Stimulated activated effector memory CD8-positive, alpha-beta T cell treated with anti-CD3 and anti-CD28 coated beads, Interleukin-12 subunit alpha, Interleukin-12 subunit beta, amount 100 ng/mL, for 72 hours (primary cell): Measurements from ENCODE around the gene NAA80.

Source experiments
- ATAC-seq: fragments of 150-1000 bp; cut with Tn5 transposase; 2 replicates; pipeline ENCODE4 v1.10.0; 2021
- DNase-seq, 2 donors: peaks; one replicate each; pipeline ENCODE4 v3.0.0; 2021 to 2022; ENCODE audit warnings: low spot score in 2 of 2
- H3K27ac Mint-ChIP-seq: one replicate; pipeline ENCODE4 v1.8.0; 2022; ENCODE audit warnings: mild to moderate bottlenecking, mixed read lengths
- H3K36me3 Mint-ChIP-seq: one replicate; pipeline ENCODE4 v1.8.0; 2022; ENCODE audit warnings: mild to moderate bottlenecking, mixed read lengths
- H3K4me1 Mint-ChIP-seq: one replicate; pipeline ENCODE4 v1.8.0; 2022; ENCODE audit warnings: mixed read lengths
- H3K4me3 Mint-ChIP-seq: one replicate; pipeline ENCODE4 v1.8.0; 2022; ENCODE audit warnings: mild to moderate bottlenecking, mixed read lengths
- H3K9me3 Mint-ChIP-seq: one replicate; pipeline ENCODE4 v1.8.0; 2022; ENCODE audit warnings: mixed read lengths

Gene NAA80

GRCh38 chr3:50303013-50303815 lies 4.0 kb upstream of the NAA80 start, which contains the start of gene HYAL1:
Gene HYAL1, minus strand, starts transcription at chr3:50303574. Its CDS starts 618 bp downstream, at chr3:50302956.
- no peak for DNase-seq
- Mint-ChIP-seq H3K27ac (peak within 1 kb of the TSS; percentile 34), H3K36me3 (peaks cover 7% of the 10 kb centered on the region), H3K9me3 (no peaks in the 10 kb centered on the region), H3K4me1 (peaks cover 30% of the 10 kb centered on the region), H3K4me3 (no peak within 1 kb of the TSS)
- no peak for ATAC-seq

- H3K36me3 Mint-ChIP-seq: peaks cover 7% of the 10 kb centered on the region
- peak overlapping the region; percentile 34 for H3K27ac Mint-ChIP-seq
- no peak overlapping the region for H3K4me3 Mint-ChIP-seq
- peaks cover 39% of the 10 kb centered on the region for H3K4me1 Mint-ChIP-seq
- DNase-seq: no peak
- no peaks in the 10 kb centered on the region for H3K9me3 Mint-ChIP-seq
- ATAC-seq: no peak
These were observed 3.1 kb upstream of the NAA80 start for GRCh38 chr3:50302095-50303012.

GRCh38 chr3:50300681-50301254 lies 1.6 kb upstream of the NAA80 start:
- Mint-ChIP-seq H3K4me3 (peak overlapping the region; percentile 98), H3K36me3 (peaks cover 7% of the 10 kb centered on the region), H3K27ac (peak overlapping the region; percentile 97), H3K9me3 (no peaks in the 10 kb centered on the region), H3K4me1 (peaks cover 42% of the 10 kb centered on the region)
- ATAC-seq (no peak), DNase-seq (no peak)

GRCh38 chr3:50299929-50300680 lies 900 bp upstream of the NAA80 start:
- no peaks in the 10 kb centered on the region for H3K9me3 Mint-ChIP-seq
- H3K27ac Mint-ChIP-seq: peak overlapping the region; percentile 97
- no peak for DNase-seq
- peak overlapping the region; percentile 98 for H3K4me3 Mint-ChIP-seq
- H3K4me1 Mint-ChIP-seq: peaks cover 45% of the 10 kb centered on the region
- peaks cover 7% of the 10 kb centered on the region for H3K36me3 Mint-ChIP-seq
- peak; percentile 9 for ATAC-seq

GRCh38 chr3:50299638-50299928 lies 378 bp upstream of the NAA80 start:
- peaks cover 42% of the 10 kb centered on the region for H3K4me1 Mint-ChIP-seq
- H3K27ac Mint-ChIP-seq: peak overlapping the region; percentile 97
- no peak for ATAC-seq
- peaks cover 7% of the 10 kb centered on the region for H3K36me3 Mint-ChIP-seq
- DNase-seq: no peak
- H3K4me3 Mint-ChIP-seq: peak overlapping the region; percentile 98
- H3K9me3 Mint-ChIP-seq: no peaks in the 10 kb centered on the region

GRCh38 chr3:50297896-50298725 lies 1.1 kb downstream of the NAA80 start:
- no peak for ATAC-seq
- H3K4me1 Mint-ChIP-seq: peaks cover 40% of the 10 kb centered on the region
- no peaks in the 10 kb centered on the region for H3K9me3 Mint-ChIP-seq
- peak overlapping the region; percentile 97 for H3K27ac Mint-ChIP-seq
- peak overlapping the region; percentile 98 for H3K4me3 Mint-ChIP-seq
- peaks cover 7% of the 10 kb centered on the region for H3K36me3 Mint-ChIP-seq
- no peak for DNase-seq

GRCh38 chr3:50297384-50297775 lies 1.8 kb downstream of the NAA80 start:
- peak overlapping the region; percentile 98 for H3K4me3 Mint-ChIP-seq
- no peak for DNase-seq
- H3K27ac Mint-ChIP-seq: peak overlapping the region; percentile 71
- no peaks in the 10 kb centered on the region for H3K9me3 Mint-ChIP-seq
- no peak for ATAC-seq
- peaks cover 11% of the 10 kb centered on the region for H3K36me3 Mint-ChIP-seq
- peaks cover 42% of the 10 kb centered on the region for H3K4me1 Mint-ChIP-seq

- peaks cover 44% of the 10 kb centered on the region for H3K4me1 Mint-ChIP-seq
- no peak for DNase-seq
- H3K4me3 Mint-ChIP-seq: peak overlapping the region; percentile 98
- peaks cover 15% of the 10 kb centered on the region for H3K36me3 Mint-ChIP-seq
- peak overlapping the region; percentile 71 for H3K27ac Mint-ChIP-seq
- no peak for ATAC-seq
- H3K9me3 Mint-ChIP-seq: no peaks in the 10 kb centered on the region
These were observed 2.4 kb downstream of the NAA80 start for GRCh38 chr3:50296721-50297383.

GRCh38 chr3:50295553-50296431 lies 3.4 kb downstream of the NAA80 start:
- H3K4me3 Mint-ChIP-seq: no peak overlapping the region
- no peak for ATAC-seq
- H3K9me3 Mint-ChIP-seq: no peaks in the 10 kb centered on the region
- H3K27ac Mint-ChIP-seq: peak overlapping the region; percentile 71
- peaks cover 48% of the 10 kb centered on the region for H3K4me1 Mint-ChIP-seq
- H3K36me3 Mint-ChIP-seq: peaks cover 21% of the 10 kb centered on the region
- no peak for DNase-seq

GRCh38 chr3:50294492-50295403 lies 4.5 kb downstream of the NAA80 start:
- Mint-ChIP-seq H3K4me1 (peaks cover 42% of the 10 kb centered on the region), H3K4me3 (no peak overlapping the region), H3K27ac (no peak overlapping the region), H3K36me3 (peaks cover 30% of the 10 kb centered on the region), H3K9me3 (no peaks in the 10 kb centered on the region)
- DNase-seq (no peak), ATAC-seq (no peak)

- H3K9me3 Mint-ChIP-seq: no peaks in the 10 kb centered on the region
- peaks cover 34% of the 10 kb centered on the region for H3K36me3 Mint-ChIP-seq
- no peak overlapping the region for H3K4me3 Mint-ChIP-seq
- no peak overlapping the region for H3K27ac Mint-ChIP-seq
- no peak for DNase-seq
- H3K4me1 Mint-ChIP-seq: peaks cover 41% of the 10 kb centered on the region
- ATAC-seq: no peak
These were observed 5.1 kb downstream of the NAA80 start for GRCh38 chr3:50294089-50294488.

GRCh38 chr3:50293079-50293801 lies 6.0 kb downstream of the NAA80 start:
- Mint-ChIP-seq H3K9me3 (no peaks in the 10 kb centered on the region), H3K4me1 (peaks cover 38% of the 10 kb centered on the region), H3K27ac (peak overlapping the region; percentile 98), H3K36me3 (peaks cover 39% of the 10 kb centered on the region), H3K4me3 (peak overlapping the region; percentile 88)
- DNase-seq (no peak), ATAC-seq (no peak)
